Measurements from ENCODE around the gene CCDC9B.

The CCDC9B gene

GRCh38 chr15:40358471-40359353, 18.0 kb upstream of the CCDC9B start:
- H3K4me1 Mint-ChIP-seq (ENCODE audit: low read depth in 2 of 2), result peaks cover 12 to 18% of the 10 kb centered on the region in 2 donors
- H3K9me3 Mint-ChIP-seq, result no peaks in the 10 kb centered on the region
- H3K4me3 Mint-ChIP-seq, result peak overlapping the region; percentile 81 to 88
- peaks cover under 1 to 21% of the 10 kb centered on the region in 2 donors for H3K27me3 Mint-ChIP-seq
- DNase-seq (no peak), ATAC-seq (replicated peaks) (peak; percentile 22)
- peaks cover 3% of the 10 kb centered on the region for H3K36me3 Mint-ChIP-seq (ENCODE audit: insufficient read depth)
- H3K27ac Mint-ChIP-seq, result no peak overlapping the region

- peak within 1 kb of the TSS; percentile 81 to 88 for H3K4me3 Mint-ChIP-seq
- H3K27me3 Mint-ChIP-seq, result peaks cover 4 to 21% of the 10 kb centered on the region in 2 donors
- peaks cover 3% of the 10 kb centered on the region for H3K36me3 Mint-ChIP-seq (ENCODE audit: insufficient read depth)
- DNase-seq (peak; percentile 88 to 94 (median 92)), ATAC-seq (replicated peaks) (peak; percentile 90)
- H3K27ac Mint-ChIP-seq, result no peak within 1 kb of the TSS
- peaks cover 10 to 18% of the 10 kb centered on the region in 2 donors for H3K4me1 Mint-ChIP-seq (ENCODE audit: low read depth in 2 of 2)
- H3K9me3 Mint-ChIP-seq, result no peaks in the 10 kb centered on the region
Measured at GRCh38 chr15:40357723-40358470, 17.2 kb upstream of the CCDC9B start, which contains the start of gene DISP2. DISP2 (plus strand) TSS chr15:40358219; CDS start chr15:40358322, 103 bp downstream.

- no peaks in the 10 kb centered on the region for H3K9me3 Mint-ChIP-seq
- no peak for DNase-seq
Measured at GRCh38 chr15:40357246-40357645, 16.5 kb upstream of the CCDC9B start.

GRCh38 chr15:40355976-40356585, 15.3 kb upstream of the CCDC9B start:
- ATAC-seq (replicated peaks), result no peak
- H3K27me3 Mint-ChIP-seq, result peaks cover 4 to 21% of the 10 kb centered on the region in 2 donors
- no peak overlapping the region for H3K4me3 Mint-ChIP-seq
- H3K9me3 Mint-ChIP-seq, result no peaks in the 10 kb centered on the region
- H3K4me1 Mint-ChIP-seq (ENCODE audit: low read depth in 2 of 2), result peaks cover 8 to 9% of the 10 kb centered on the region in 2 donors
- peaks cover 3% of the 10 kb centered on the region for H3K36me3 Mint-ChIP-seq (ENCODE audit: insufficient read depth)
- no peak overlapping the region for H3K27ac Mint-ChIP-seq
- no peak for DNase-seq

More at GRCh38 chr15:40357246-40357645, 16.5 kb upstream of the CCDC9B start:
- Mint-ChIP-seq H3K4me1 (ENCODE audit: low read depth in 2 of 2) (peaks cover 8 to 12% of the 10 kb centered on the region in 2 donors), H3K4me3 (peak overlapping the region; percentile 81 to 88), H3K27ac (no peak overlapping the region), H3K27me3 (peaks cover 4 to 21% of the 10 kb centered on the region in 2 donors), H3K36me3 (ENCODE audit: insufficient read depth) (peaks cover 3% of the 10 kb centered on the region)
- ATAC-seq (replicated peaks), result no peak

GRCh38 chr15:40354408-40355171, 13.9 kb upstream of the CCDC9B start:
- no peak for ATAC-seq (replicated peaks)
- H3K27ac Mint-ChIP-seq, result no peak overlapping the region
- H3K9me3 Mint-ChIP-seq, result no peaks in the 10 kb centered on the region
- no peak overlapping the region for H3K4me3 Mint-ChIP-seq
- H3K4me1 Mint-ChIP-seq (ENCODE audit: low read depth in 2 of 2), result peaks cover 8 to 9% of the 10 kb centered on the region in 2 donors
- peaks cover 4 to 21% of the 10 kb centered on the region in 2 donors for H3K27me3 Mint-ChIP-seq
- H3K36me3 Mint-ChIP-seq (ENCODE audit: insufficient read depth), result peaks cover 3% of the 10 kb centered on the region
- no peak for DNase-seq

GRCh38 chr15:40353697-40354096, 13.0 kb upstream of the CCDC9B start:
- Mint-ChIP-seq H3K4me3 (no peak overlapping the region), H3K36me3 (ENCODE audit: insufficient read depth) (no peaks in the 10 kb centered on the region), H3K27me3 (peaks cover 4 to 21% of the 10 kb centered on the region in 2 donors), H3K27ac (peak overlapping the region in 1 of 2 donors; percentile 84), H3K4me1 (ENCODE audit: low read depth in 2 of 2) (peaks cover 3 to 4% of the 10 kb centered on the region in 2 donors), H3K9me3 (no peaks in the 10 kb centered on the region)
- no peak for ATAC-seq (replicated peaks)
- DNase-seq, result no peak

GRCh38 chr15:40352281-40352901, 11.7 kb upstream of the CCDC9B start:
- H3K36me3 Mint-ChIP-seq (ENCODE audit: insufficient read depth), result no peaks in the 10 kb centered on the region
- H3K4me1 Mint-ChIP-seq (ENCODE audit: low read depth in 2 of 2), result no peaks in the 10 kb centered on the region
- H3K4me3 Mint-ChIP-seq, result no peak overlapping the region
- no peak overlapping the region for H3K27ac Mint-ChIP-seq
- H3K9me3 Mint-ChIP-seq, result no peaks in the 10 kb centered on the region
- no peak for ATAC-seq (replicated peaks)
- DNase-seq, result no peak
- peaks cover 4 to 21% of the 10 kb centered on the region in 2 donors for H3K27me3 Mint-ChIP-seq

GRCh38 chr15:40349163-40349562, 8.4 kb upstream of the CCDC9B start:
- no peaks in the 10 kb centered on the region for H3K9me3 Mint-ChIP-seq

GRCh38 chr15:40348474-40348870, 7.7 kb upstream of the CCDC9B start:
- Mint-ChIP-seq H3K36me3 (ENCODE audit: insufficient read depth) (no peaks in the 10 kb centered on the region), H3K4me3 (no peak overlapping the region), H3K4me1 (ENCODE audit: low read depth in 2 of 2) (peaks cover 0 to 2% of the 10 kb centered on the region in 2 donors), H3K27me3 (peaks cover 0 to 1% of the 10 kb centered on the region in 2 donors), H3K9me3 (no peaks in the 10 kb centered on the region), H3K27ac (peak overlapping the region in 1 of 2 donors; percentile 6)
- ATAC-seq (replicated peaks) (no peak), DNase-seq (no peak)

More at GRCh38 chr15:40349163-40349562, 8.4 kb upstream of the CCDC9B start:
- H3K27ac Mint-ChIP-seq, result no peak overlapping the region
- H3K4me1 Mint-ChIP-seq (ENCODE audit: low read depth in 2 of 2), result peaks cover 0 to 2% of the 10 kb centered on the region in 2 donors
- peaks cover 3 to 4% of the 10 kb centered on the region in 2 donors for H3K27me3 Mint-ChIP-seq
- no peaks in the 10 kb centered on the region for H3K36me3 Mint-ChIP-seq (ENCODE audit: insufficient read depth)
- no peak for DNase-seq
- ATAC-seq (replicated peaks), result no peak
- no peak overlapping the region for H3K4me3 Mint-ChIP-seq

GRCh38 chr15:40347559-40348473, 7.1 kb upstream of the CCDC9B start:
- H3K9me3 Mint-ChIP-seq, result no peaks in the 10 kb centered on the region
- no peaks in the 10 kb centered on the region for H3K27me3 Mint-ChIP-seq
- no peak overlapping the region for H3K4me3 Mint-ChIP-seq
- no peak overlapping the region for H3K27ac Mint-ChIP-seq
- ATAC-seq (replicated peaks), result no peak
- H3K4me1 Mint-ChIP-seq (ENCODE audit: low read depth in 2 of 2), result peaks cover 0 to 2% of the 10 kb centered on the region in 2 donors
- H3K36me3 Mint-ChIP-seq (ENCODE audit: insufficient read depth), result no peaks in the 10 kb centered on the region
- no peak for DNase-seq

GRCh38 chr15:40346579-40347558, 6.1 kb upstream of the CCDC9B start:
- no peak for ATAC-seq (replicated peaks)
- Mint-ChIP-seq H3K4me1 (ENCODE audit: low read depth in 2 of 2) (peaks cover 0 to 2% of the 10 kb centered on the region in 2 donors), H3K27ac (no peak overlapping the region), H3K36me3 (ENCODE audit: insufficient read depth) (no peaks in the 10 kb centered on the region), H3K9me3 (no peaks in the 10 kb centered on the region), H3K27me3 (no peaks in the 10 kb centered on the region), H3K4me3 (no peak overlapping the region)
- DNase-seq, result no peak

Measured in effector memory CD8-positive, alpha-beta T cell (primary cell).